Stimulated activated naive CD8-positive, alpha-beta T cell treated with anti-CD3 and anti-CD28 coated beads, Interleukin-15, amount 100 ng/mL, for 72 hours (primary cell): ENCODE results near the gene TOMM20.
"Not testable (repeated sequence)": the region's sequence is repeated elsewhere in the genome, so short reads cannot be mapped to it uniquely, and the experiment has no call there.

Experiments used
- ATAC-seq: fragments of 150-1000 bp; cut with Tn5 transposase; 2 replicates; pipeline ENCODE4 v1.10.0; 2021; ENCODE audit warnings: mild to moderate bottlenecking, moderate library complexity
- DNase-seq, 2 donors: peaks; one replicate each; pipeline ENCODE4 v3.0.0; 2021 to 2022
- H3K27ac Mint-ChIP-seq, 2 donors: one replicate each; pipeline ENCODE4 v1.8.0; 2022; ENCODE audit warnings: mild to moderate bottlenecking in 2 of 2, mixed read lengths in 2 of 2, moderate library complexity in 2 of 2
- H3K27me3 Mint-ChIP-seq: one replicate; pipeline ENCODE4 v1.8.0; 2022; ENCODE audit warnings: mixed read lengths
- H3K4me1 Mint-ChIP-seq: one replicate; pipeline ENCODE4 v1.8.0; 2022; ENCODE audit warnings: mild to moderate bottlenecking, mixed read lengths
- H3K4me3 Mint-ChIP-seq, 2 donors: one replicate each; pipeline ENCODE4 v1.8.0; 2022; ENCODE audit warnings: mild to moderate bottlenecking in 2 of 2, mixed read lengths in 2 of 2, moderate library complexity in 1 of 2
- H3K9me3 Mint-ChIP-seq, 2 donors: one replicate each; pipeline ENCODE4 v1.8.0; 2022; ENCODE audit warnings: mixed read lengths in 2 of 2

The TOMM20 gene

DNA sequence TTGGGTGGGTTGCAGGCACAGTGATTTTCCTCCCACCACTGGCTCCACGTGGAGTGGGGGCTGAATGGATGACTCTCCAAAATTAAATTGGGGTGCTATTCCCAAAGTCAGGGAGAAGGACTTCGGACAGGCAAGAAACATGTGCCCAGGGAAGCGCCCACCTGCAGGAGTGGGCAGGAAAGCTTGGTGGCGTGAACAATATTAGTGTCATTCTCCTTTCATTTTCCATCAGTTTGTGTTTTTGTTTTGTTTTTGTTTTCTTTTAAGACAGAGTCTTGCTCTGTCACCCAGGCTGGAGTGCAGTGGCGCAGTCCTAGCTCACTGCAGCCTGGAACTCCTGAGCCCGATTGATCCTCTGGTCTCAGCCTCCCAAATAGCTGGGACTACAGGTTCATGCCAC, 30.1 kb downstream of the TOMM20 start:
- ATAC-seq (no peak), DNase-seq (no peak)
- Mint-ChIP-seq H3K4me3 (no peak overlapping the region), H3K9me3 (no peaks in the 10 kb centered on the region), H3K4me1 (peaks cover 24% of the 10 kb centered on the region), H3K27ac (peak overlapping the region in 1 of 2 donors; percentile 13), H3K27me3 (peaks cover 43% of the 10 kb centered on the region)

GRCh38 chr1:235097501-235097900, 31.1 kb downstream of the TOMM20 start:
- H3K4me3 Mint-ChIP-seq, ATAC-seq, DNase-seq, H3K27ac Mint-ChIP-seq, H3K9me3 Mint-ChIP-seq: not testable (repeated sequence)
- Mint-ChIP-seq H3K27me3 (peaks cover 43% of the 10 kb centered on the region), H3K4me1 (peaks cover 21% of the 10 kb centered on the region)

DNA sequence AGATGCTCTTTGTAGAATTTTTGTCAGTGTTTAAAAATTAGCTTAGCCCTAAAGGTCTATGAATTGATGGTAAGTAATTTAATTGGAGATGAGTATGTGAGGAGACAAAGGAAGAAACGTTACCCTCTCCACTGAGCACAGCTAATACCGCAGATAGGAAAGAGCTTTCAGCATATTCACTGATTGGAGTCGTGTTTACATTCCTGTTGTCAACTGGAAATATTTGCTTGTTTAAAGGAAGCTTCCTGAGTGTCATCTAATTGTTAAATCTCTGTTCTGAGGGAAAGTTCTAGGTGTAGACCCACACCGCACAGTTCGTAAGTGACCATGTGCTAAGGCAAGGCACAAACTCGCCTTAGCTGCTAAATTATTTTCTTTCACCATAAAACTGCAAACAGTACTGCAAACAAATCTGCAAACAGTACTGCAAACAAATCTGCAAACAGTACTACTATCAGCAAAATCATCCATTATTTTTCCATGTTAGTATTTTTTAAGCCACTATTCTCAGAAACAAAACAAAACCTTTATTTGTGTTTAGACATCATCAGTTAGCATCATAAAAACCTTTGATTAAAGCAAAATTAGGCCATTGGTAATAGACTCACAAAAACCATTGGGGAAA, 32.6 kb downstream of the TOMM20 start:
- ATAC-seq, result no peak
- H3K9me3 Mint-ChIP-seq, result no peaks in the 10 kb centered on the region
- peaks cover 39% of the 10 kb centered on the region for H3K27me3 Mint-ChIP-seq
- no peak overlapping the region for H3K4me3 Mint-ChIP-seq
- DNase-seq, result no peak
- peaks cover 13% of the 10 kb centered on the region for H3K4me1 Mint-ChIP-seq
- no peak overlapping the region for H3K27ac Mint-ChIP-seq

DNA sequence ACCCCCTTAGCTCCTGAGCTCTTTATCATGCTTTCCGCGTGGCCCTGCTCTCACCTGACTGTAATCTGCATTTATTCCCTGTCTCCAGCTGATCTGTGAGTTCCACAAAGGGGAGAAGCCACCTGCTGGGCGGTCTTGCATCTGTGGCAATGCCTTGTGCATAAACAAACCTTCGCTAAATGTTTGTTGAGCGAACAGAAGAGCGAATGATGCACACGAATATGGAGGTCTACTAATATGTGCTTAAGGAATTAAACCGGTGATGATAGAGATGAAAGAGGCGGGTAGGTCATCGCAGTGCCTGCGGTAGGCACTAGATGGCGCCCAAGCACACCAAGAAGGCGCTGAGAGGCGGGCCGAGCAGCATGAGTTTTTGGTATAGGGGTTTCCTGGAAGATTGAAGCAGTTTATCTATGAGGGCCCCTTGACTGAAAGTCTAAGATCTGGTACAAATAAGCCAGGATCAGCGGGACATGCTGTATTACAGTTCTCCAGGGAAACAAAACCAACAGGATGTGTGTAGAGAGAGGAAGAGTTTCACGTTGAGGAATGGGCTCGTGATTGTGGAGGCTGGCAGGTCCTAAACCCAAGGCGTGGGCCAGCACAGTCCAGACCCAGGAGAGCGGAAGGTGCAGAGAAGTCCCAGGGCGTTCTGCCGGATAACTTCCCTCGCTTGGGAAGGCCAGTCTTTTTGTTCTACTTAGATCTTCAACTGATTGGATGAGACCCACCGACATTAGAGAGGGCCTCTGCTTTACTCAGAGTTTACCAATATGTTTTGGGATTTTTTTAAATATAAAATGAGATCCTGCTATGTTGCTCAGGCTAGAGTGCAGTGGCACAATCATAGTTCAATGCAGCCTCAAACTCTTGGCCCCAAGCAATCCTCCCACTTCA, 34.7 kb downstream of the TOMM20 start:
- Mint-ChIP-seq H3K4me3 (peak overlapping the region; percentile 47 to 58), H3K4me1 (peaks cover 18% of the 10 kb centered on the region), H3K27me3 (peaks cover 43% of the 10 kb centered on the region), H3K9me3 (no peaks in the 10 kb centered on the region), H3K27ac (peak overlapping the region in 1 of 2 donors; percentile 85)
- ATAC-seq (peak; percentile 94), DNase-seq (peak; percentile 83 to 84)

DNA sequence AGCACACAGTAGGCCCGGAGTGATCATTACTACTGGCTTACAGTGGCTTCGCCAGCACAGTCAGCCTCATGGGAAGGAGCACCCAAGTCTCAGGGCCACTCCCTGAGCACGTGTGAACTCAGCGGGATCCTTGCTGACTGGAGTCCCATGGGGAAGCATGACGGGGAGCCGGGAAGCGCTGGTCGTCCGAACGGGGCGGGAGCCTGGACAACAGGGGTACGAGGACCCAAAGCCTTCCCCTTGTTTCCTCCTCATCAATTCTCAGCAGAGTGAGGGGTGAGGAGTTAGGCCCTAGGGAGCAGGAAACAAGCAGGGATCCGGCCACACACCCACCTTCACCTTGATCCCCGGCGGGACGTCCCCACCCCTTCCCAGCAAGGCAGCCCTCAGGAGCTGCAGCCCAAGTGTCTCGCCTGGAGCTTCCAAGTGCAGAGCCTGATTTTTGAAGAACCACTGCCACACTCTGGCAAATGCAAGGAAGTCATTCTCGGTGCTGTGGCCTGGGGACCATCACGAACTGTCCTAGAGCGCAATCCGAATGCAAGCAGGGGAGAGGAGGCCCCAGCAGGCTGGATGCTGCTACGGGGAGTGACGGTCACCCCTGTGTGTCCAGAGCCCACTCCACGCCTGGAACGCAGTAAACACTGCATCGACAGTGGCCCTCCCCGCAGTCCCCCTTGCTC, 35.5 kb downstream of the TOMM20 start:
- no peaks in the 10 kb centered on the region for H3K9me3 Mint-ChIP-seq
- peak; percentile 28 for ATAC-seq
- H3K27ac Mint-ChIP-seq, result no peak overlapping the region
- peaks cover 18% of the 10 kb centered on the region for H3K4me1 Mint-ChIP-seq
- H3K27me3 Mint-ChIP-seq, result peaks cover 37% of the 10 kb centered on the region
- H3K4me3 Mint-ChIP-seq, result peak overlapping the region in 1 of 2 donors; percentile 58
- no peak for DNase-seq

GRCh38 chr1:235092415-235092814, 36.2 kb downstream of the TOMM20 start:
- Mint-ChIP-seq H3K27me3 (peaks cover 33% of the 10 kb centered on the region), H3K4me1 (peaks cover 18% of the 10 kb centered on the region)
- ATAC-seq, DNase-seq, H3K4me3 Mint-ChIP-seq, H3K9me3 Mint-ChIP-seq, H3K27ac Mint-ChIP-seq: not testable (repeated sequence)

- not testable (repeated sequence) for H3K4me3 Mint-ChIP-seq
Observed at GRCh38 chr1:235092045-235092406, 36.6 kb downstream of the TOMM20 start.

DNA sequence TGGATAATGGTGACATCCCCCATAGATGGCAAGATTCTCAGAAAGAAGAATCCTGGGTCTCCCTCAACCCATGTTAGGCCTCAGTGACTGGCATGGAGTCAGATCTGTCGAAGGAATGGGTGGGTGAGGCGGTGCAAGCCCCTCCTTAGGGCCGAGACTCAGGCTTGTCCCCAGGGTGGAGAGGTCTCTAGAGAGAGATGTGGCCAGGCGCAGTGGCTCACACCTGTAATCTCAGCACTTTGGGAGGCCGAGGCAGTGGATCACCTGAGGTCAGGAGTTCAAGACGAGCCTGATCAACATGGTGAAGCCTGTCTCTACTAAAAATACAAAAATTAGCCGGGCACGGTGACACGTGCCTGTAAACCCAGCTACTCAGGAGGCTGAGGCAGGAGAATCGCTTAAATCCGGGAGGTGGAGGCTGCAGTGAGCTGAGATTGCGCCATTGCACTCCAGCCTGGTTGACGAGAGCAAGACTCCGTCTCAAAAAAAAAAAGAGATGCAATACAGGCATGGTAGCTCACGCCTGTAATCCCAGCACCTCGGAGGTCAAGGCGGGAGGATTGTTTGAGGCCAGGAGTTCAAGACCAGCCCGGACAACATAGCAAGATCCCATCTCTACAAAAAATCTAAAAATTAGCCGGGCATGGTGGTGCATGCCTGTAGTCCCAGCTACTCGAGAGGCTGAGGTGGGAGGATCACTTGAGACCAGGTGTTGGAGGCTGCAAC, 37.2 kb downstream of the TOMM20 start:
- H3K27ac Mint-ChIP-seq, DNase-seq, ATAC-seq, H3K4me3 Mint-ChIP-seq, H3K9me3 Mint-ChIP-seq: not testable (repeated sequence)
- Mint-ChIP-seq H3K4me1 (peaks cover 18% of the 10 kb centered on the region), H3K27me3 (peaks cover 26% of the 10 kb centered on the region)

More at GRCh38 chr1:235092045-235092406, 36.6 kb downstream of the TOMM20 start:
- not testable (repeated sequence) for H3K27ac Mint-ChIP-seq, ATAC-seq, H3K9me3 Mint-ChIP-seq, DNase-seq
- Mint-ChIP-seq H3K4me1 (peaks cover 18% of the 10 kb centered on the region), H3K27me3 (peaks cover 31% of the 10 kb centered on the region)

GRCh38 chr1:235090406-235091069, 38.1 kb downstream of the TOMM20 start:
- H3K27ac Mint-ChIP-seq, result no peak overlapping the region
- peaks cover 18% of the 10 kb centered on the region for H3K4me1 Mint-ChIP-seq

GRCh38 chr1:235088907-235089306, 39.7 kb downstream of the TOMM20 start:
- Mint-ChIP-seq H3K9me3 (no peaks in the 10 kb centered on the region), H3K27me3 (peaks cover 21% of the 10 kb centered on the region), H3K27ac (no peak overlapping the region), H3K4me1 (peaks cover 18% of the 10 kb centered on the region), H3K4me3 (no peak overlapping the region)
- DNase-seq (no peak), ATAC-seq (no peak)

More at GRCh38 chr1:235090406-235091069, 38.1 kb downstream of the TOMM20 start:
- no peak for ATAC-seq
- no peak for DNase-seq
- no peak overlapping the region for H3K4me3 Mint-ChIP-seq
- no peaks in the 10 kb centered on the region for H3K9me3 Mint-ChIP-seq
- peaks cover 24% of the 10 kb centered on the region for H3K27me3 Mint-ChIP-seq

- DNase-seq (no peak), ATAC-seq (no peak)
- peaks cover 17% of the 10 kb centered on the region for H3K27me3 Mint-ChIP-seq
- H3K9me3 Mint-ChIP-seq, result no peaks in the 10 kb centered on the region
- peaks cover 18% of the 10 kb centered on the region for H3K4me1 Mint-ChIP-seq
- no peak overlapping the region for H3K27ac Mint-ChIP-seq
- H3K4me3 Mint-ChIP-seq, result no peak overlapping the region
Observed at GRCh38 chr1:235088430-235088829, 40.2 kb downstream of the TOMM20 start.

- ATAC-seq (no peak), DNase-seq (no peak)
- Mint-ChIP-seq H3K27me3 (peaks cover 17% of the 10 kb centered on the region), H3K4me3 (no peak overlapping the region), H3K9me3 (no peaks in the 10 kb centered on the region), H3K4me1 (peaks cover 18% of the 10 kb centered on the region), H3K27ac (no peak overlapping the region)
Observed at GRCh38 chr1:235087906-235088305, 40.7 kb downstream of the TOMM20 start.

GRCh38 chr1:235085411-235086117, 43.1 kb downstream of the TOMM20 start:
- not testable (repeated sequence) for ATAC-seq, H3K4me3 Mint-ChIP-seq, H3K9me3 Mint-ChIP-seq, DNase-seq, H3K27me3 Mint-ChIP-seq
- Mint-ChIP-seq H3K27ac (peak overlapping the region in 1 of 2 donors; percentile 15), H3K4me1 (peaks cover 17% of the 10 kb centered on the region)

DNA sequence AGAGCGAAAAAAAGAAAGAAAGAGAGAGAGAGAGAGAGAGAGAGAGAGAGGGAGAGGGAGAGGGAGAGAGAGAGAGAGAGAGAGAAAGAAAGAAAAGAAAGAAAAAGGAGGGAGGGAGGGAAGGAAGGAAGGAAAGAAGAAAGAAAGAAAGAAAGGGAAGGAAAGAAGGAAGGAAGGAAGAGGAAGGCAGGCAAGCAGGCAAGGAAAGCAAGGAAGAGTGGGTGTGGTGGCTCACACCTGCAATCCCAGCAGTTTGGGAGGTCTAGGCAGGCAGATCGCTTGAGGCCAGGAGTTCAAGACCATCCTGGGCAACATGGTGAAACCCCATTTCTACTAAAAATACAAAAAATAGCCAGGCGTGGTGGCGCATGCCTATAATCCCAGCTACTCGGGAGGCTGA, 47.8 kb downstream of the TOMM20 start:
- not testable (repeated sequence) for H3K9me3 Mint-ChIP-seq, ATAC-seq, H3K27me3 Mint-ChIP-seq, DNase-seq
- Mint-ChIP-seq H3K4me3 (peak overlapping the region in 1 of 2 donors; percentile 16), H3K27ac (peak overlapping the region in 1 of 2 donors; percentile 83), H3K4me1 (peaks cover 15% of the 10 kb centered on the region)
